Measurements from ENCODE around the gene PPM1H. TPM values are rescaled to one million over a fixed set of nuclear protein-coding genes. Genes with fewer than 3 reads are reported as not detected.

PPM1H gene
- total RNA-seq, 1 donor from 2014 or later = 0.49 TPM

DNA sequence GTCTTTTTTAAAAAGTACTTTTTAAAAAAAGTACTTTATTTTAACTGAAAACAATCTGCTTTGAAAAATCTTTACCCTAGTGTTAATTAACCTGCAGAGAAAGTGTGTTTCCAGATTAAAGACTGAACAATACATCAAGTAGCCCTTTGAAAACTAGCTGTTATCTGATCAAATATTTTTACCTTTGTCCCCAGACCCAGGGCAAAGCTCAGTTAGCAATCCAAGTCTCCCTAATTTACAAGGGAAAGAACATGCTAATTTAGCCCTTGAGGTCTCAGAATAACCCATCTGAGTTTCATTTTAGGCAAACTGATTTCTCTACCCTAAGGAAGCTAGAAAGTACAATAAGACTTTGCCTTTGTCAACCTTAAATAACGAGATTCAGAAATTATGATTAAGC, 91.2 kb downstream of the PPM1H start:
- Histone ChIP-seq H3K4me3 (no peak overlapping the region), H3K36me3 (no peaks in the 10 kb centered on the region), H3K27me3 (no peaks in the 10 kb centered on the region), H3K27ac (no peak overlapping the region), H3K9me3 (no peaks in the 10 kb centered on the region), H3K4me1 (no peaks in the 10 kb centered on the region)
- intact Hi-C loops (cut with DNase I) = no loop called here
- no peak for TF ChIP-seq POLR2A (IDR thresholded peaks at IDR 0.05)
- TF ChIP-seq, protein P1, sequence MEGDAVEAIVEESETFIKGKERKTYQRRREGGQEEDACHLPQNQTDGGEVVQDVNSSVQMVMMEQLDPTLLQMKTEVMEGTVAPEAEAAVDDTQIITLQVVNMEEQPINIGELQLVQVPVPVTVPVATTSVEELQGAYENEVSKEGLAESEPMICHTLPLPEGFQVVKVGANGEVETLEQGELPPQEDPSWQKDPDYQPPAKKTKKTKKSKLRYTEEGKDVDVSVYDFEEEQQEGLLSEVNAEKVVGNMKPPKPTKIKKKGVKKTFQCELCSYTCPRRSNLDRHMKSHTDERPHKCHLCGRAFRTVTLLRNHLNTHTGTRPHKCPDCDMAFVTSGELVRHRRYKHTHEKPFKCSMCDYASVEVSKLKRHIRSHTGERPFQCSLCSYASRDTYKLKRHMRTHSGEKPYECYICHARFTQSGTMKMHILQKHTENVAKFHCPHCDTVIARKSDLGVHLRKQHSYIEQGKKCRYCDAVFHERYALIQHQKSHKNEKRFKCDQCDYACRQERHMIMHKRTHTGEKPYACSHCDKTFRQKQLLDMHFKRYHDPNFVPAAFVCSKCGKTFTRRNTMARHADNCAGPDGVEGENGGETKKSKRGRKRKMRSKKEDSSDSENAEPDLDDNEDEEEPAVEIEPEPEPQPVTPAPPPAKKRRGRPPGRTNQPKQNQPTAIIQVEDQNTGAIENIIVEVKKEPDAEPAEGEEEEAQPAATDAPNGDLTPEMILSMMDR (IDR thresholded peaks at IDR 0.05) = no peak
- no peak for TF ChIP-seq POLR2AphosphoS5 (IDR thresholded peaks at IDR 0.05; ENCODE audit: insufficient read depth in 1 of 2, low read depth in 1 of 2)
- no peak for DNase-seq (ENCODE audit: extremely low spot score in 2 of 2)

DNA sequence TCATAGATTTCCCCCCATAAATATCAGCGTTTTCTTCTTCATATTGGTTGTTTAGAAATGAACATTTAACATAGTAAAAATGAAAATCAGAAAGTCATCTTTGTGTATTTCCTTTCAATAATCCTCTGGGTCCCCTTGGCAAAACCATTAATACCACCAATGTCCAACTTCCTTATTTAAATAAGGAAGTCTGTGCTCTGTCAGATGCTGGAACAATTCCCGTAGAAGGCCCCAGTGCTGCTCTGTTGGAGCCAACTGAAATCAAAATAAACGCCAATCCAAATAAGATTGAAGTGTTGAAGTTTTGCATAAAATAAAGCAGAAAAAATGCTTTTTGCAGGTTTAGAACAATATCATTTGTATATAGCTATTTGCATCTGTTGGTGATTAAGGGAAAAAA, 93.1 kb downstream of the PPM1H start:
- H3K9me3 ChIP-seq = no peaks in the 10 kb centered on the region
- intact Hi-C loops (cut with DNase I) = no loop called here
- no peaks in the 10 kb centered on the region for H3K4me1 ChIP-seq
- no peaks in the 10 kb centered on the region for H3K27me3 ChIP-seq
- TF ChIP-seq POLR2AphosphoS5 (IDR thresholded peaks at IDR 0.05; ENCODE audit: insufficient read depth in 1 of 2, low read depth in 1 of 2) = no peak
- TF ChIP-seq, protein P1 (IDR thresholded peaks at IDR 0.05) = no peak
- no peak for TF ChIP-seq POLR2A (IDR thresholded peaks at IDR 0.05)
- H3K27ac ChIP-seq = no peak overlapping the region
- H3K36me3 ChIP-seq = no peaks in the 10 kb centered on the region
- no peak overlapping the region for H3K4me3 ChIP-seq
- DNase-seq (ENCODE audit: extremely low spot score in 2 of 2) = no peak

DNA sequence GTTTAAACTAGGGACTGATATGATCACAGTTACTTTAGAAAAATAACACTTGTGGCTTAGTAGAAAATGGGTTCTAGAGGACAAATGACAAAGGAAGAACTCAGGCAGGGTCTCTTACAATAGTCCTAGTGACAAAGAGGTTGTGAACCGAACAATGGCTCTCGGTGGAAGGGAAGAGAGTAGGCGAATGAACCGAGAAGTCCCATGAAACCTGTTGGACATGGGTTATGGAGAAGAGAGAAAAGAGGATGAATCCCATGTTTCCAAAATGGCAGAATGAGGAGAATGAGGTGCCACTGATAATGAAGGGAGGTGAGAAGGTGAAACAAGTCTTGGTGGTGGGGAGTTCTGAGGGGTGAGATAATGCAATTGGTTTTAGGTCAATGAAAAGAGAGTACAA, 94.1 kb downstream of the PPM1H start:
- no peak for DNase-seq (ENCODE audit: extremely low spot score in 2 of 2)
- Histone ChIP-seq H3K27ac (no peak overlapping the region), H3K36me3 (no peaks in the 10 kb centered on the region)

DNA sequence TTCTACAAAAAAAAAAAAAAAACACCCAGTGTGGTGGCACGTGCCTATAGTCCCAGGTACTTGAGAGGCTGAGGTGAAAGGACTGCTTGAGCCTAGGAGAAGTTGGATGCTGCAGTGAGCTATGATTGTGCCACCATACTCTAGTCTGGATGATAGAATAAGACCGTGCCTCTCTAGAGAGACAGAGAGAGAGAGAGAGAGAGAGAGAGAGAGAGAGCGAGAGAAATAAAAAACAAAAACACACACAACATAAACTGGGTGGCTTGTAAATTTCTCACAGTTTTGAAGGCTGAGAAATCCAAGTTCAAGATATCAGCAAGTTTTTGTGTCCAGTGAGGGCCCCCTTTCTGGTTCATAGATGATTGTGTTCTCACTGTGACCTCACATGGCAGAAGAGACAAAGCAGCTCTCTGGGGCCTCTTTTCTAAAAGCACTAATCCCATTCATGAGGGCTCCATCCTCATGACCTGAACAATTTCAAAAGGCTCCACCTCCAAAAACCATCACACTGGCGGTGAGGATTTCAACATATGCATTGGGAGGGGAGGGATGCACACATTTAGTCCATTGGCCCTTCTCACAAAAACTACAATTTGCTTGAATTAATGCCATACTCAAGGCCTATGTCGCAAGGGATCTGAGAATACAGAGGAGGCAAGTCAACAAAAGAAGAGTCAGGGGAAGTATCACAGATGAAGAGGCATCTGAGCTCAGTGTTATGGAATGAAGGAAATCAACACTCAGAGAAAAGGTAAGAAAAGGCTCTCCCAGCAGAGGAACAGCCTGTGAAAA, 94.9 kb downstream of the PPM1H start:
- intact Hi-C loops (cut with DNase I) = no loop called here
- Histone ChIP-seq H3K27me3 (no peaks in the 10 kb centered on the region), H3K27ac (no peak overlapping the region), H3K4me3 (no peak overlapping the region), H3K9me3 (no peaks in the 10 kb centered on the region), H3K4me1 (no peaks in the 10 kb centered on the region), H3K36me3 (no peaks in the 10 kb centered on the region)
- no peak for DNase-seq (ENCODE audit: extremely low spot score in 2 of 2)
- no peak for TF ChIP-seq POLR2A (IDR thresholded peaks at IDR 0.05)
- no peak for TF ChIP-seq POLR2AphosphoS5 (IDR thresholded peaks at IDR 0.05; ENCODE audit: insufficient read depth in 1 of 2, low read depth in 1 of 2)
- TF ChIP-seq, protein P1 (IDR thresholded peaks at IDR 0.05) = no peak

More for the DNA sequence above, 94.1 kb downstream of the PPM1H start:
- H3K4me1 ChIP-seq = no peaks in the 10 kb centered on the region
- H3K9me3 ChIP-seq = no peaks in the 10 kb centered on the region
- TF ChIP-seq, protein P1 (IDR thresholded peaks at IDR 0.05) = no peak
- TF ChIP-seq POLR2AphosphoS5 (IDR thresholded peaks at IDR 0.05; ENCODE audit: insufficient read depth in 1 of 2, low read depth in 1 of 2) = no peak
- no peak for TF ChIP-seq POLR2A (IDR thresholded peaks at IDR 0.05)
- intact Hi-C loops (cut with DNase I) = no loop called here
- no peaks in the 10 kb centered on the region for H3K27me3 ChIP-seq
- H3K4me3 ChIP-seq = no peak overlapping the region

DNA sequence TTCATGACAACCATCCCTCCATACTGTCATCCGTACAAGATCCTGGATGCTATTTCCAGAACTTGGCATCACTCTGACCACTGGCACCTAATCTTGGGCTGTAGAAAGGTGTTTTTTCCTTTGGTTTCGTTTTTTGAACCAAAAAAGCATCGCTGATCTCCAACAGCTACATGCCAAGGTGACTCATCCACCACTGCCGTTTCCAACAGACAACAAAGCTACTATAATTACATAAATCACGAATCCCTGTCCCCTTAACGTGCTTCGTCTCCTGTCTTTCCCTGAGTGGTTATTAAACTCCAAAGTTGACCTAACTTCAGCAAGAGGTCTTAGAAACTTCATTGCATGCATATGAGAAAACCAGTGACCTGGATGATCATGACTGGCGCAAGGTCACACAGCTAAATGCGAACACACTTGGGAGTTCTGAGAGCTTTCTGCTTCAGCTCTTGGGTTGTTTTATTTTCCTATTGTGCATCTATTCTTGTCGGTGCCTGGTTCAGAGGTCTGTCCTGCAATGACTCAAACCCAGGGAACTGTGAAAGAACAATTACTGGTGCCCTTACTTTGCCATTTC, 99.9 kb downstream of the PPM1H start:
- Histone ChIP-seq H3K27ac (no peak overlapping the region), H3K36me3 (no peaks in the 10 kb centered on the region), H3K9me3 (no peaks in the 10 kb centered on the region), H3K27me3 (no peaks in the 10 kb centered on the region), H3K4me1 (no peaks in the 10 kb centered on the region), H3K4me3 (no peak overlapping the region)
- DNase-seq (ENCODE audit: extremely low spot score in 2 of 2) = no peak
- TF ChIP-seq POLR2AphosphoS5 (IDR thresholded peaks at IDR 0.05; ENCODE audit: insufficient read depth in 1 of 2, low read depth in 1 of 2) = no peak
- TF ChIP-seq, protein P1 (IDR thresholded peaks at IDR 0.05) = no peak
- TF ChIP-seq POLR2A (IDR thresholded peaks at IDR 0.05) = no peak
- intact Hi-C loops (cut with DNase I) = no loop called here

Measured in vagina (tissue), 2 donors.